Camera-type eye (tissue), 1 donor: ENCODE results near the gene CHST14. TPM values are rescaled to one million over a fixed set of nuclear protein-coding genes. Genes with fewer than 3 reads are reported as not detected.

Experiments
- total RNA-seq: library from RNA; depleted of rRNA; stranded (reverse); fragments of >200 nt; gene quantifications from one replicate; pipeline ENCODE4 v1.2.3, GENCODE V29; 2014

CHST14 gene, protein sequence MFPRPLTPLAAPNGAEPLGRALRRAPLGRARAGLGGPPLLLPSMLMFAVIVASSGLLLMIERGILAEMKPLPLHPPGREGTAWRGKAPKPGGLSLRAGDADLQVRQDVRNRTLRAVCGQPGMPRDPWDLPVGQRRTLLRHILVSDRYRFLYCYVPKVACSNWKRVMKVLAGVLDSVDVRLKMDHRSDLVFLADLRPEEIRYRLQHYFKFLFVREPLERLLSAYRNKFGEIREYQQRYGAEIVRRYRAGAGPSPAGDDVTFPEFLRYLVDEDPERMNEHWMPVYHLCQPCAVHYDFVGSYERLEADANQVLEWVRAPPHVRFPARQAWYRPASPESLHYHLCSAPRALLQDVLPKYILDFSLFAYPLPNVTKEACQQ
- 18.8 TPM for total RNA-seq

DNA sequence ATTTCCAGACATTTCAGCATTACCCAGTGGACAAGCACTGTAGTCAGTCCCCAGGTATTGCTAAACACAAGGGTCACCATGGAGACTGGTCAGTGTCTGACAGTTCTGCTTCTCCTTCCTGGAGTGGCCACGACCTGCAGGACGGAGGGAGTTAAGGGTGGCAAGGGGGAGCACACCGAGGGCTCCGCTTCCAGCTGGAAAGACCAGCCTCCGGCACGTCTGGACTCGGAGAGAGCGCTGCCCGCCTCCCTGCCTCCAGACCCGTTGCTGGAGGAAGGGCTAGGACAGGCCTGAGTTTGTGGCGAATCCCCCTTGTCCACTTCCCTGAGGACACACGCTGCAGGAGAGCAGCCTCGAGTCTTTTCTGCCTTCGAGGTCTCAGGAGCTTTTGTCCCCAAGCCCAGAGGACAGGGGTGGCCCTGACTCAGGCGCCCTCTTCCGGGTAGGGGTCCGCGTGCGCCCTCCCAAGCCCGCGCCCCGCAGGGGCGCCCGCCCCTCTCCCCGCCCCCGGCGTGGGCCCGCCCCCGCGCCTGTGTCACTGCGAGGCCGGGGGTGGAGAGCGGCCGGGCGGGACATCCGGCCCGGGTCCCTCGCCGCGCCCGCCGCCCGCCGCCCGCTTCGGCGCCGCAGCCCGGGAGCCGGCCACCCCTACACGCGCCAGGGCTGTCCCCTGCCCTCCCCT is at the start of gene CHST14:
Gene CHST14 (plus strand): TSS at position 562 of the 682 bp plus-strand sequence. CDS start 230 bp downstream, outside the sequence.

DNA sequence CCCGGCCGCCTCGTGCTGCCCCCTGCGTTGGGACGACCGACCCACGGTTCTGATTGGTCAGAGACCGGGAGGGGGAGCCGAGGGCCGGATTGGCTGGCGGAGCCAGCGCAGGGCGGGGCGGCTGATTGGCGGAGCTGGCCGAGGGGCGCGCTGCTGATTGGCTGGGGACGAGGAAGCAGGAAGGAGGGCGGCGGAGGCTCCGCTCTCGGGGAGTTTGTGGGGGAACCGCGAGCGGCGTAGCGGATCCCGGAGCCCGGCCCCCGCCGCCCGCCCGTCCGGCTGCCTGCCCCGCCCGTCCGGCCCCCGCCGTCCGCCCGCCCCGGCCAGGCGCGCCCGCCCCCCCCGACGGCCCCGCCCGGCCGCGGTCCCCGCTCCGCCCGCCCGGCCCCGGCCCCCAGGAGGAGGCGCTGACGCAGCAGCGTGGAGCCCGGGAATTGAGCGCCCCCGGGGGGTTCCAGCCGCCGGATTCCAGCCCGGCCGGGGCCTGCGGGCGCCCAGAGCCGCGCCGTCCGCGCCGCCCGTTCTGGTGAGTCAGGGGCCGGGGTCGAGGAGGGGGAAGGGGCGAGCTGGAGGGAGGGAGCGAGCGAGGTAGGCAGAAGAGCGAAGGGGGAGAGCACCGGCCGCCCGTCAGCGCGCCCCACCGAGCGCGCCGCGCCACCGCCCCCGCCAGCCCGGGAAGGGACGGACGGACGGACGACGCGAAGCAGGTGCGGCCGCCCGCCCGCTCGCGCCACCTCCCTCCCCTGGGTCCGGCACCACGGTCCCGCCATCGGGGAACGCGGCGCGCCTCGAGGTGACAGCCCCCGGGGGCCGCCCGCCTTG is 29.8 kb upstream of the CHST14 start, which contains the start of gene BAHD1:
Gene BAHD1 (plus strand): TSS at position 211 of the 822 bp plus-strand sequence. CDS start 17,512 bp downstream, outside the sequence.

Other genes starting within 250 kb of the CHST14 start
- 5.4 TPM for gene PAK6, start 231.9 kb upstream of the CHST14 start, total RNA-seq
- gene ANKRD63, start 187.9 kb upstream of the CHST14 start, total RNA-seq, result not detected
- gene PLCB2, start 163.0 kb upstream of the CHST14 start, total RNA-seq, result 9.7 TPM
- gene INAFM2, start 147.3 kb upstream of the CHST14 start, total RNA-seq, result 14.6 TPM
- gene CCDC9B, start 130.0 kb upstream of the CHST14 start, total RNA-seq, result 8.4 TPM
- gene PHGR1, start 120.0 kb upstream of the CHST14 start, total RNA-seq, result not detected
- gene DISP2, start 112.8 kb upstream of the CHST14 start, total RNA-seq, result 3.3 TPM
- gene KNSTRN, start 88.3 kb upstream of the CHST14 start, total RNA-seq, result 26.5 TPM
- gene IVD, start 65.2 kb upstream of the CHST14 start, total RNA-seq, result 80.4 TPM
- 12.9 TPM for gene BAHD1, start 30.0 kb upstream of the CHST14 start, total RNA-seq
- gene CCDC32, start 94.1 kb downstream of the CHST14 start, total RNA-seq, result 25.8 TPM
- gene RPUSD2, start 98.3 kb downstream of the CHST14 start, total RNA-seq, result 7.3 TPM
- gene KNL1, start 123.3 kb downstream of the CHST14 start, total RNA-seq, result 14.2 TPM
- 4.1 TPM for gene RAD51, start 224.2 kb downstream of the CHST14 start, total RNA-seq